Subcutaneous abdominal adipose tissue (tissue), 5 donors: Measurements from ENCODE around the gene MINDY4.
A peak's percentile ranks its signal among the peaks of the same experiment; 100 is the strongest.
"Not testable (repeated sequence)": the region's sequence is repeated elsewhere in the genome, so short reads cannot be mapped to it uniquely, and the experiment has no call there.

ENCODE experiments used
- H3K27ac ChIP-seq: one replicate; pipeline ENCODE4 v1.7.0; 2013; ENCODE audit warnings: low read depth, mild to moderate bottlenecking, inconsistent platforms, low read length, moderate library complexity
- H3K27me3 ChIP-seq, 5 donors: one replicate each; pipeline ENCODE4 v1.7.0; 2013; ENCODE audit warnings: low read length in 5 of 5, inconsistent platforms in 1 of 5; ENCODE audit not compliant: control insufficient read depth in 5 of 5, insufficient read depth in 4 of 5
- H3K36me3 ChIP-seq, 5 donors: one replicate each; pipeline ENCODE4 v1.7.0; 2013; ENCODE audit warnings: low read length in 5 of 5; ENCODE audit not compliant: control insufficient read depth in 5 of 5, insufficient read depth in 5 of 5
- H3K4me1 ChIP-seq, 5 donors: one replicate each; pipeline ENCODE4 v1.7.0; 2013; ENCODE audit warnings: low read length in 5 of 5, mild to moderate bottlenecking in 3 of 5, moderate library complexity in 1 of 5; ENCODE audit not compliant: control insufficient read depth in 5 of 5, insufficient read depth in 5 of 5
- H3K4me3 ChIP-seq, 5 donors: one replicate each; pipeline ENCODE4 v1.7.0; 2013; ENCODE audit warnings: low read length in 5 of 5, low read depth in 1 of 5
- H3K9ac ChIP-seq, 5 donors: one replicate each; pipeline ENCODE4 v1.7.0; 2013; ENCODE audit warnings: low read length in 5 of 5, mild to moderate bottlenecking in 4 of 5, moderate library complexity in 3 of 5
- H3K9me3 ChIP-seq, 5 donors: one replicate each; pipeline ENCODE4 v1.7.0; 2013; ENCODE audit warnings: low read length in 5 of 5; ENCODE audit not compliant: control insufficient read depth in 5 of 5
- donor health status: healthy.
- donor health status: healthy.
- donor health status: healthy.
- donor health status: healthy.
- donor health status: healthy.

The MINDY4 gene

DNA sequence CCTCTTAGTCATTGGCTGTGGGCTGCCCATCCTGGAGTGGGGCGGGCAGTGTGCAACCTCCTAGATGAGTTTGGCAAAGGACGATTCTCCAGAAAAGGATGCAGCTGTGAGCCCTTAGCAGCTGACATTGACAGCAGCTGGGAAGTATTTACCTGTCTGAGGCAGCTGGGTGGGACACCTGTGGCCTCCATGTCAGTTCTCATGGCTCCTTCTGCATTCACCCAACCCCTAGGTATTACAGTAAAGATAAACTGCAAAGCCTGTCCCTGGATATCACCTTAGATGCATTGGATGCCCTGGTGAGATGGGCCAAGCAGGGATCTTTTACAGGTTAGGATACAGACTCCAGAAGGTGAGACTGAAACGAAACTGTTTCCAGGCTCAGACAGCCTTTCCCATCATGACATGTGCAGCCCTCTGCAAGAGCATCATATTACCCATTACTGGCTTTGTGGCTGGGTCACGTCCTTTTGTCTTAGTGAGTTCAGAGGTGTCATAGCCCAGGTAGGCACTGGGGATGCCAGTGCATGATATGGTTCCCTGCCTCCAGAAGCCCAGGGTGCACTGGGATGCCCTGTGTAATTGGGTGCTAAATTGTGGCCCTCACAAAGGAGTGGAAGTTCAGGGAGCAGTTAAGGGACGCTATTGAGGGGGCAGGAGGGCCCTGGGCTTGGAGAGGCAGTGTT, 28.9 kb downstream of the MINDY4 start:
- no peaks in the 10 kb centered on the region for H3K27me3 ChIP-seq
- peak overlapping the region; percentile 32 for H3K27ac ChIP-seq
- peaks cover 17 to 72% (median 39%) of the 10 kb centered on the region in 5 donors for H3K4me1 ChIP-seq
- H3K9ac ChIP-seq = no peak overlapping the region
- H3K4me3 ChIP-seq = no peak overlapping the region
- no peaks in the 10 kb centered on the region for H3K9me3 ChIP-seq
- H3K36me3 ChIP-seq = no peaks in the 10 kb centered on the region

DNA sequence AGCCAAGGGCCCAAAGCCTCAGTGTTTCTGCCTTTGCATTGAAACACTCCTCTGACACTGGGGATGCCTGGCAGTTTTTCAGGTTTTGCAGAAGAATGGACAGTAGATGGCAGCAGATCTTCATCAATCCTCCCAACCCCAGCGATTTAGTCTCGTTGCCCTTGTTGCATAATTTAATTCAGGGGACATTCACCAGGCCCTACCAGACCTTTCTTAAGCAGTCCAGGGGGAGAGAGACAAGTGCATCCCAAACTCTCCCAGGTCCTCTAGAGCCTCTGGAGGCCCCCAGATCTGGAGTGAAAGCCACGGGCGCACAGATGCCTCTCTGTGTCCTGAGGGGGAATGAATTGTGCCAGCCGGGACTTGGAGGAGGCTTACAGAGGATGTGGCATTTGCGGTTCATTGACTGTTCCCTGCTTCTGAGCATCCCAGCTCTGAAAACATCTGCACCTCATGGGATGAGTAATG, 29.6 kb downstream of the MINDY4 start:
- Histone ChIP-seq H3K4me3 (no peak overlapping the region), H3K27me3 (no peaks in the 10 kb centered on the region), H3K9me3 (no peaks in the 10 kb centered on the region), H3K9ac (no peak overlapping the region), H3K4me1 (peaks cover 17 to 71% (median 41%) of the 10 kb centered on the region in 5 donors), H3K27ac (peak overlapping the region; percentile 32), H3K36me3 (no peaks in the 10 kb centered on the region)

DNA sequence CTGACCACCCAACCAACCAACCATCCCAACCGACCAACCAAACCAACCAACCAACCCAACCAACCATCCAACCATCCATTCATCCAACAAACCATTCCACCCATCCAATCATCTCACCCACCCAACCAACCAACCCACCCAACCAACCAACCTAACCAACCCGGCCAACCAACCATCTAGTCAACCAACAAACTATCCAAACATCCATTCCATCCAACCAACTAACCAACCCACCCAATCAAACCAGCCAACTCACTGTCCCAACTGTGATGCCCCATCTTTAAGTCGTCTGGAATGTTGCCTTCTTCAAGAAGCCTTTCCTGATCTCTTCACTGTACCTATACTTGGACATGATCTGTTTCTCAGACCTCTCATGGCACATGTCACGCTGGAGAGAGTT, 31.6 kb downstream of the MINDY4 start:
- Histone ChIP-seq H3K9ac (no peak overlapping the region), H3K4me1 (peaks cover 13 to 52% (median 33%) of the 10 kb centered on the region in 5 donors), H3K4me3 (no peak overlapping the region)

DNA sequence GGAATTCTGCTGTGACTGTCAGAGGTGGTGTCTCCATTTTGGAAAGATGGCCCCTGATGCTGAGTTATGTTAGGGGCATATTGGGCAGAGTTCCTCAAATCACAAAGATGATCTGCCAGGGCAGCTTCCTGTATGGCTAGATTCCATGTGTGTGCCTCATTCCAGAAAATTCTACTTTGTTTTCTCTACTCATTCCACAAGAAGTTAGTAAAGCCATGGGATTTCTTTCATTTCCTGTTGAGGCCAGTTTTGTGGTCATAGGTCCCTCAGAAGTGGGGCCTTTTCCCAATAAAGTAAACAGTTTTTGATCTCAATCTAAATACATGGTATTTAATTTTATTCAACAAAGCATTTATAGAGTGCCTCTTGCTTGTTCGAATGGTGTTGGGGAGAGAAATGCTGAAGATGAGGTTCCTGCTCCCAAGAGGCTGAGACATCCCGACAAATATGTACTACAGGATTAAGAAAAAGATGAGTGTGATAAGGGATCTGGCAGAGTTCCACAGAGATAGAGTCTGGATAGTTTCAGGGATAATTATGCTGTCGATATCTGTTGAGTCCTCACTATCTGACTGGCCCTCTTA, 33.0 kb downstream of the MINDY4 start:
- Histone ChIP-seq H3K27me3 (no peaks in the 10 kb centered on the region), H3K9ac (no peak overlapping the region), H3K4me1 (peaks cover 11 to 46% (median 32%) of the 10 kb centered on the region in 5 donors), H3K9me3 (no peaks in the 10 kb centered on the region), H3K4me3 (no peak overlapping the region), H3K27ac (no peak overlapping the region), H3K36me3 (no peaks in the 10 kb centered on the region)

More for the DNA sequence above, 31.6 kb downstream of the MINDY4 start:
- no peaks in the 10 kb centered on the region for H3K36me3 ChIP-seq
- no peak overlapping the region for H3K27ac ChIP-seq
- H3K9me3 ChIP-seq = no peaks in the 10 kb centered on the region
- no peaks in the 10 kb centered on the region for H3K27me3 ChIP-seq

DNA sequence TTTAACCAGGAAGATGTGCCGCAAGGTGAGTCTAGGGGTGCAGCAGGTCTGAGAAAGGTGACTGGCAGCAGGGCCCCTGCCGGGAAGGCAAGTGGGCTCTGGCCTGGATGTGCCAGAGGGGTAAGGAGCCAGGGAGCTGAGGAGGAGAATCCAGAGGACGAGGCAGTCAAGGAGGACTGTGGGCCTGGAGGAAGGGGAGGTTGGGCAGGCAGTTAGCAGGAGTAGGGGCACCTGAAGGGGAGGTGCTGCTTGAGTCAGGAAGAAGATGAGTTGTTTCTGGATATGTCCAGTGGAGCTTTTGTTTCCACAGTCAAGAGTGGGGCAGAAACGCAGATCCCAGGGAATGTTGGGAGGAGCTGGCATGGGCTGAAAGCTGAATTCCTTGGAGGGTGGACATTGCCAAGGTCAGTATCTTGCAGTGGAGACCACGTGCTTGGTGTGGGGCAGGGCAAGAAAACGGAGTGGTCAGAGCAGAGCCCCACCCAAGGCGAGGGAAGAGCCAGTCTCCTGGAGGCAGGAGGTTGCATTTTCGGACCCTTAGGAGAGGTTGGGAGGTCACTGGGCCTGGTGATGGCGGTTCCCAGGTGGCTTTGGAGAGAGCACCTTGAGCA, 34.0 kb downstream of the MINDY4 start:
- H3K27ac ChIP-seq = no peak overlapping the region

DNA sequence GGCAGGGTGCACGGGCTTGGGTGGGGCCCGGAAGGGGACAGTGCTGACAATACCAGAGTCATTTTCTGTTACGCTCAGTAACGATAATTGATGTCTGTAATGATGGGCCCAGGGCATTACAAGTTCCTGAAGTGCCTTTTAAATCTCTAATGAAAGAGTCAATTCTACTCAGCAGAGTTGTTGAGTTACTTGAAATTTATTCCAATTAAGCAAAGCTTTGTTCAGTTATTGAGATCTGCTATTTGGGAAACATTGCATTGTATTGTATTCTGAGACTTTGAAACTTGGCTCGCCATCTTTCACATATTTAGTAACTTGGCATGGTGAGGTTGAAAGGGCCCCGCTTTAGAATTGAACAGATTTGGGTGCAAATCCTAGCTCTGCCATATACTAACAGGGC, 34.7 kb downstream of the MINDY4 start:
- H3K27ac ChIP-seq = no peak overlapping the region
- no peaks in the 10 kb centered on the region for H3K9me3 ChIP-seq
- no peaks in the 10 kb centered on the region for H3K36me3 ChIP-seq
- no peak overlapping the region for H3K9ac ChIP-seq
- no peaks in the 10 kb centered on the region for H3K27me3 ChIP-seq
- peaks cover 7 to 29% (median 25%) of the 10 kb centered on the region in 5 donors for H3K4me1 ChIP-seq
- no peak overlapping the region for H3K4me3 ChIP-seq

More for the DNA sequence above, 34.0 kb downstream of the MINDY4 start:
- H3K27me3 ChIP-seq = no peaks in the 10 kb centered on the region
- peaks cover 7 to 36% (median 27%) of the 10 kb centered on the region in 5 donors for H3K4me1 ChIP-seq
- H3K9me3 ChIP-seq = no peaks in the 10 kb centered on the region
- no peaks in the 10 kb centered on the region for H3K36me3 ChIP-seq
- peak overlapping the region in 1 of 5 donors; percentile 23 for H3K4me3 ChIP-seq
- H3K9ac ChIP-seq = no peak overlapping the region

DNA sequence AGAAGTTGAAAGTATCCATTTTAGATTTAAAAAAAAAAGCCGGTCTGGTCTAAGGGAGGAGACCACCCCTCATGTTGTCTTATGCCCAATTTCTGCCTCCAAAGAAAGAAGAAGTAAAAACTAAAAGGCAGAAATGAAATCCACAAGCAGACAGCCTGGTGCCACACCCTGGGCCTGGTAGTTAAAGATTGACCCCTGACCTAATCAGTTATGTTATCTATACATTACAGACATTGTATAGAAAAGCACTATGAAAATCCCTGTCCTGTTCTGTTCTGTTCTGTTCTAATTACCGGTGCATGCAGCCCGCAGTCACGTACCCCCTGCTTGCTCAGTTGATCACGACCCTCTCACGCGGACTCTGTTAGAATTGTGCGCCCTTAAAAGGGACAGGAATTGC, 36.3 kb downstream of the MINDY4 start:
- H3K4me1 ChIP-seq = peaks cover 5 to 25% (median 21%) of the 10 kb centered on the region in 5 donors
- not testable (repeated sequence) for H3K27me3 ChIP-seq, H3K4me3 ChIP-seq, H3K36me3 ChIP-seq, H3K9me3 ChIP-seq, H3K27ac ChIP-seq, H3K9ac ChIP-seq

DNA sequence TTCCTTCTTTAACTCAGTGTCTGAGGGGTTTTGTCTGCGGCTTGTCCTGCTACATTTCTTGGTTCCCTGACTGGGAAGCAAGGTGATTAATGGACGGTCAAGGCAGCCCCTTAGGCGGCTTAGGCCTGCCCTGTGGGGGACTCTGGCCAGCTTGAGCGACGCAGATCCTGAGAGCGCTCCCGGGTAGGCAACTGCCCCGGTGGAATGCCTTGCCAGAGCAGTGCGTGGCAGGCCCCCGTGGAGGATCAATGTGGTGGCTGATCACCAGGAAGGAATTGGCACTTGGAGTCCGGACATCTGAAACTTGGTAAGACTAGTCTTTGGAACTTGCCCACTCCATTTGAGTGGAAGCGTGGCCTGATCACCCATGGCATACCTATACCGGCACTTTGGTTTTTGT, 36.7 kb downstream of the MINDY4 start:
- not testable (repeated sequence) for H3K4me3 ChIP-seq, H3K9me3 ChIP-seq, H3K36me3 ChIP-seq, H3K27ac ChIP-seq, H3K27me3 ChIP-seq, H3K9ac ChIP-seq
- H3K4me1 ChIP-seq = peaks cover 5 to 25% (median 21%) of the 10 kb centered on the region in 5 donors

DNA sequence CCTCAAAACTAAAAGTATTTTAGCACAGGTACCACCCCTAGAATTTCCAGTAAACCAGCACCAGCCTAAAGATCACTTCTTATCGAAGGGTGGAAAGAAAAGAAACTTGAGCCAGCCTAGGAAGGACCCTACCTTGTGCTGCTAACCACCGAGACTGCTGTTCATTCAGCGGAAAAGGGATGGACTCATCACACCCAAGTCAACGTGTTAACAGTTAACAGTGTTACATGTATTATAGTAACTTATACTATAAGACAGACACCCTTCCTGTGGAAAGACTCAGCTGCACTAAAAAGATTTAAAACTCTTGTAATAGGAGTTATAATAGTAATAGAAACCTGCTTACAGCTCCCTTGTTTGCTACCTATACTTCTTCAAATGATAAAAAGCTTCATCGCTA, 39.8 kb downstream of the MINDY4 start:
- no peak overlapping the region for H3K9ac ChIP-seq
- no peaks in the 10 kb centered on the region for H3K9me3 ChIP-seq
- H3K27me3 ChIP-seq = no peaks in the 10 kb centered on the region
- H3K4me1 ChIP-seq = peaks cover 7 to 31% (median 29%) of the 10 kb centered on the region in 5 donors
- H3K36me3 ChIP-seq = no peaks in the 10 kb centered on the region
- no peak overlapping the region for H3K27ac ChIP-seq
- no peak overlapping the region for H3K4me3 ChIP-seq

DNA sequence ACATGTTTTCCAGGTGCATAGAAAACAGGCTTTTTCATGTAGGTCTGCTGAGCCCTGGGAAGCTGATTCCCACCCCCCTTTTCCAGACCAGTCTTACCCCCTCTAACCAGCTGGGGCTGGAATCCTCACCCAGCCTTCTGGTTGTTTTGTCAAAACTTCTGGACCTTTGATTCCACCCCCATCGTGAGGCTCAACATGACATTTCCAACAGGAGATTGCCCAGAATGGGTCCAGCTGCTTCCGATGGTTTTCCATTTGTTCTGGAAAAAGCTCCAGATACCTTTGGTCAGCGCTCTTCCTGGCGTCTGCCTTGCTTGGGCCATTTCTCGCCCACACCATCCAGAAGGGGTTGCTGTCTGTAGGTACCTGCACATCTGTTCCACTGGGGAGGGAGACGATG, 41.5 kb downstream of the MINDY4 start:
- Histone ChIP-seq H3K36me3 (no peaks in the 10 kb centered on the region), H3K4me3 (no peak overlapping the region), H3K9me3 (no peaks in the 10 kb centered on the region), H3K27ac (no peak overlapping the region), H3K27me3 (no peaks in the 10 kb centered on the region), H3K9ac (no peak overlapping the region), H3K4me1 (peaks cover 13 to 46% (median 41%) of the 10 kb centered on the region in 5 donors)
